Loucy (cell line): ENCODE measurements around the gene SLC9B2.

ENCODE experiments used
- H2AFZ ChIP-seq: fragments of 200-600 bp; sonication (generic); 2 replicates; pipeline ENCODE4 v1.6.0; 2016; ENCODE audit warnings: antibody characterized with exemption, mild to moderate bottlenecking, low read length, moderate library complexity
- H3F3A ChIP-seq: fragments of 200-600 bp; 2 replicates; pipeline ENCODE4 v1.6.0; 2016; ENCODE audit warnings: antibody characterized with exemption, low read depth, mild to moderate bottlenecking
- H3K27me3 ChIP-seq: fragments of 200-600 bp; sonication (generic); 2 replicates; pipeline ENCODE4 v1.6.1; 2014; ENCODE audit warnings: low read length, mild to moderate bottlenecking; ENCODE audit not compliant: insufficient read depth, poor library complexity, severe bottlenecking
- H3K36me3 ChIP-seq: fragments of 200-600 bp; sonication (generic); 2 replicates; pipeline ENCODE4 v1.6.1; 2016; ENCODE audit warnings: low read length; ENCODE audit not compliant: insufficient read depth
- H3K4me1 ChIP-seq: fragments of 200-600 bp; sonication (generic); 2 replicates; pipeline ENCODE4 v1.5.1; 2014; ENCODE audit warnings: low read length, mild to moderate bottlenecking; ENCODE audit not compliant: insufficient read depth, poor library complexity, severe bottlenecking
- H3K4me2 ChIP-seq: fragments of 200-600 bp; sonication (generic); 2 replicates; pipeline ENCODE4 v1.6.0; 2014; ENCODE audit warnings: antibody characterized with exemption, low read length, low read depth, mild to moderate bottlenecking; ENCODE audit not compliant: poor library complexity, severe bottlenecking
- H3K4me3 ChIP-seq: fragments of 200-600 bp; sonication (generic); 2 replicates; pipeline ENCODE4 v1.5.1; 2014; ENCODE audit warnings: low read length, mild to moderate bottlenecking, mixed read lengths; ENCODE audit not compliant: poor library complexity, severe bottlenecking
- H3K79me2 ChIP-seq: fragments of 200-600 bp; sonication (generic); 2 replicates; pipeline ENCODE4 v1.6.1; 2014; ENCODE audit warnings: low read length; ENCODE audit not compliant: insufficient read depth
- H3K9ac ChIP-seq: fragments of 200-600 bp; sonication (generic); 2 replicates; pipeline ENCODE4 v1.6.0; 2014; ENCODE audit warnings: mild to moderate bottlenecking, low read depth, low read length, moderate library complexity; ENCODE audit not compliant: poor library complexity, severe bottlenecking
- H3K9me2 ChIP-seq: fragments of 200-600 bp; sonication (generic); replicated peaks from 2 replicates; pipeline ENCODE4 v1.6.1; 2016; ENCODE audit warnings: low read depth, low read length, mixed read lengths
- H3K9me3 ChIP-seq: fragments of 200-600 bp; sonication (generic); 2 replicates; pipeline ENCODE4 v1.6.1; 2014; ENCODE audit warnings: mild to moderate bottlenecking, antibody characterized with exemption, low read length, low read depth; ENCODE audit not compliant: insufficient read depth
- H4K20me1 ChIP-seq: fragments of 200-600 bp; sonication (generic); 2 replicates; pipeline ENCODE4 v1.6.0; 2014; ENCODE audit warnings: antibody characterized with exemption, low read length, mild to moderate bottlenecking; ENCODE audit not compliant: insufficient read depth, poor library complexity, severe bottlenecking
- CTCF ChIP-seq: fragments of 200-600 bp; sonication (generic); conservative IDR thresholded peaks from 2 replicates; pipeline ENCODE4 v1.5.1; 2014; ENCODE audit warnings: mild to moderate bottlenecking, antibody characterized with exemption, low read length
- EZH2phosphoT487 ChIP-seq: fragments of 200-600 bp; IDR thresholded peaks from 2 replicates; pipeline ENCODE4 v1.6.1; 2018; ENCODE audit warnings: antibody characterized with exemption, mild to moderate bottlenecking, moderate library complexity, borderline replicate concordance

The SLC9B2 gene

GRCh38 chr4:103118166-103118565 lies 41.6 kb upstream of the SLC9B2 start:
- Histone ChIP-seq H3K36me3 (peaks cover 50% of the 10 kb centered on the region), H3K4me3 (no peak overlapping the region), H3K79me2 (no peaks in the 10 kb centered on the region), H3K4me2 (no peak overlapping the region), H3K27me3 (no peaks in the 10 kb centered on the region), H3K9me2 (no peaks in the 10 kb centered on the region), H3K9me3 (no peaks in the 10 kb centered on the region), H3K4me1 (no peaks in the 10 kb centered on the region), H3K9ac (no peak overlapping the region), H3F3A (no peaks in the 10 kb centered on the region), H4K20me1 (no peaks in the 10 kb centered on the region), H2AFZ (no peak overlapping the region)
- TF ChIP-seq EZH2phosphoT487 (no peak), CTCF (no peak)

- Histone ChIP-seq H3K4me3 (no peak overlapping the region), H3K4me1 (no peaks in the 10 kb centered on the region), H3K4me2 (no peak overlapping the region), H3K27me3 (no peaks in the 10 kb centered on the region), H3K79me2 (no peaks in the 10 kb centered on the region), H3F3A (no peaks in the 10 kb centered on the region), H3K9ac (no peak overlapping the region), H4K20me1 (no peaks in the 10 kb centered on the region), H3K9me3 (no peaks in the 10 kb centered on the region), H2AFZ (no peak overlapping the region), H3K9me2 (no peaks in the 10 kb centered on the region), H3K36me3 (peaks cover 57% of the 10 kb centered on the region)
- TF ChIP-seq EZH2phosphoT487 (no peak), CTCF (no peak)
Observed at GRCh38 chr4:103111598-103111997, 35.0 kb upstream of the SLC9B2 start.

GRCh38 chr4:103108542-103108941 lies 32.0 kb upstream of the SLC9B2 start:
- no peaks in the 10 kb centered on the region for H3K9me2 ChIP-seq
- TF ChIP-seq CTCF: no peak
- no peaks in the 10 kb centered on the region for H3K27me3 ChIP-seq
- no peak overlapping the region for H3K9ac ChIP-seq
- no peaks in the 10 kb centered on the region for H3K9me3 ChIP-seq
- H3K36me3 ChIP-seq: peaks cover 50% of the 10 kb centered on the region; the same call in 1 of the 2 replicates
- no peak overlapping the region for H2AFZ ChIP-seq
- no peaks in the 10 kb centered on the region for H3F3A ChIP-seq
- no peak overlapping the region for H3K4me3 ChIP-seq
- H3K4me1 ChIP-seq: peaks cover 4% of the 10 kb centered on the region
- no peaks in the 10 kb centered on the region for H3K79me2 ChIP-seq
- H4K20me1 ChIP-seq: no peaks in the 10 kb centered on the region
- H3K4me2 ChIP-seq: no peak overlapping the region
